CD4-positive, alpha-beta T cell treated with Interleukin-4 for 1 hour (primary cell): ENCODE data around the gene PDK2.

Experiments
- DNase-seq, 2 donors: peaks; one replicate each; pipeline ENCODE4 v3.0.0-alpha.2; 2020 to 2022

The PDK2 gene

GRCh38 chr17:50094753-50095619 is at the start of gene PDK2:
Gene PDK2 (plus strand): TSS chr17:50095351. CDS start chr17:50095436, 85 bp downstream.
- peak; percentile 97 for DNase-seq

GRCh38 chr17:50046179-50046578 is 49.0 kb upstream of the PDK2 start:
- no peak for DNase-seq

- DNase-seq: no peak
These were observed 48.5 kb upstream of the PDK2 start for GRCh38 chr17:50046667-50047066.

GRCh38 chr17:50047083-50047482 is 48.1 kb upstream of the PDK2 start:
- no peak for DNase-seq

DNA sequence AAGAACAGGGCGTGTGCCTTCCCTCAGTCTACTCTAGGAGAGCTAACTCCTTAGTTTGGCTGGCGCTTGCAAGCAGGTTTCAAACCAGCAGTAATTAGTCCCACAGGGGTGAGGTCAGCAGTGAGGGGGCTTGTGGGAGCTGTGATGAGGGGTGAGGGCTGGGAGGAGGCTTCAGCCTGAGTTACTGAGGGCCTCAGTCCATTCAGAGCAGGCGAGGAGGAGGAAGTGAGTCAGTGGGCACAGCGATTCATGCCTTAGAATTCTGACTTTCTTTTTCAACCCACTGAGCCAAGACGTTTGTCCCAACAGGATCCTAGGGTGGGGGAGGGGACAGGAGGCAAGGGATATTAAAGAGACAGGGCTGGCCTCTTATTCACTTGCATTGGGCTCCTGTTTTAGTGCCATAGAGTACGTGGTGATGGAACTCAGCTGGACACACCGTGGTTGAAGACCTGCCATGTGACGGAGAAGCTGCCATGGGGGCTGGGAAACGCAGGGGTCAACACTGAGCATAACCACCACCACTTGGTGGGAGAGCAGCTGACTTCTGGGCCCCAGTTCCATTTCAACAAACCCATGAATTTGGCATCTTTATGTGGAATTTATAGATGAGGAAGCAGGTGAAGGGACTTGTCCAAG is 47.5 kb upstream of the PDK2 start:
- DNase-seq: no peak

DNA sequence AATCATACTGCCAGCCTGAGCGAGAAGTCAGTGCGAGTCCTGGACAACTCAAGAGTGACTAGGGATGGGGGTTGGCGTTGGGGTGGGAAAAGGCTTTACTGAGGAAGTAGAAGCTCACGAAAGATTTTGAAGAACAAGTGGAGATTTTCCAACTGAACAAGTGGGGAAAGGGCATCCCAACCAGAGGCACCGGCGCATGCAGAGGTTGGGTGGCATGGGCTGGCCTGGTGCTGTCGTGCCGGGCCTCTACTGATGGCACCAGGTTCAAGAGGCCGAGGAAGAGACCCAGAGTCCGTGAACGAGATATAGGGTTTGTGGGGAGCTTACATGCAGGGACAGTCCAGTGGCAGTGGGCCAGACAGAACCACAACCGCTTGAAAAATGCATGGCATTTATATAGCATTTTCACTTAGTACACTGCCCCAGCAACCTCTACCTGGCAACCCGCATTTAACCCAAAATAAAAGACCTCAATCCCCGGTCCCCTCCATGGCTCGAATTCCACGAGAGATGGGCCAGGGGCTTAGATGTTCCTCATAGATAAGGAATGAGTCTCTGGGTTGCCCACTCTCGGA is 46.9 kb upstream of the PDK2 start:
- no peak for DNase-seq

DNA sequence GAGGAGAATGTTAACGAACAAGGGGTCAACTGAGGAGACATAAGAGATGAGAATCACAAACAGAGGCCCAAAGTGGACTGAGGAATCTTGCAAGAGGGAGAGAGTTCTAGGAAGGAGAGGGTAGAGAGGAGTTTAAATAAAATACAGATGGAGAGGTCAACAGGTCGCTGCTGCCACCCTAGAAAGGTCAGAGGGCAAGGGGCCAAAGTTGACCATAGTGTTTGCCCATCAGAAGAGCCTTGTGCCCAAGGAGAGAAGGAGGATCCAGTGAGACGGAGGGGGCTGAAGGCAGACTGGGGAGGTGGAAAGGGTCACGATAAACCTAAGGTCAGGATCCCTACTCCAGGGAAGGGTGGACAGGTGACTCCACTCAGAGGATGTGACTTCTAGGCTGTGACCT is 46.2 kb upstream of the PDK2 start:
- DNase-seq: no peak

GRCh38 chr17:50049636-50050035 is 45.5 kb upstream of the PDK2 start:
- DNase-seq: no peak

GRCh38 chr17:50050431-50051032 is 44.6 kb upstream of the PDK2 start:
- DNase-seq: no peak

DNA sequence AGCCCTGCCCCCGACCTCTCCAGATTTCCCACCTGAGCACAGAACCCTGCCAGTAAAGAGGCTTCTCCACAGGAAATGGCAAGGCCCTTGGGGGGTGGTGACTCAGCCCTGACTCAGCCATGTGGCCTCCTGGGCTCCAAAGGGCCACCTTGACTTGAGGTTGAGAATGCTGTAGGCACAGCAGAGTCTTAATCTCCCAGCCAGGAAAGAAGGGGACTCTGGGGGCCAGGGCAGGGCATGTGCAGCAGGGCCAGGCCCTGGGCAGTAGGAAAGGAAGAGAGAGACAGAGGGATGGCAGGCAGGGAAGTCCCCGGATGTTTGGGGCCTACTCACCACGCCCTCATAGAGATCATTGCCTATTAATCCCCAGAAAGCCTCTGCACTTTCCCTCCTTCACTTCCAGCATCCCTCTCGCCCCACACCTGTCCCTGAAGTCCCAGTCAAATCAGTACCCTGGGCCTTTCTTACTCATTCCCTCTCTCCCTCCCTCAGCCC is 44.0 kb upstream of the PDK2 start:
- DNase-seq: no peak

DNA sequence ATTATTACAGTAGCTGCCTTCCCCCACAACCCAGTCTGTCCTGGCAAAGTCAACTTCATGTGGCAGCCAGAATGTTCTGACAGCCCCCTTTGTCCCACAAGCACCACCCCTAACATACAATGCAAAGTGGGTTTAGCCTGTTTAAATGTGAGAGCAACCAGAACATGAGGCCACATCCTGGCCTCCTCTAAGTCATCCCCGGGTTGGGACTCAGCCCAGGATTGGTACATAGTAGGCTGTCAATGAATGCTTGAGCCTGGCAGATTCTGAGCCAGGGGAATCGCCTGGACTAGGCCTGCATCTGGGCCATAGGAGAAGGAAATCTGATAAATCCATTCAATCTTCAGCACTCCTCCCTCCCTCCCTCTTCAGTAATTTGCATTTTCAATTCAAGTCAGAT is 43.5 kb upstream of the PDK2 start:
- DNase-seq: no peak

GRCh38 chr17:50052241-50052796 is 42.8 kb upstream of the PDK2 start:
- DNase-seq: no peak

GRCh38 chr17:50052822-50053653 is 42.1 kb upstream of the PDK2 start:
- DNase-seq: no peak

DNA sequence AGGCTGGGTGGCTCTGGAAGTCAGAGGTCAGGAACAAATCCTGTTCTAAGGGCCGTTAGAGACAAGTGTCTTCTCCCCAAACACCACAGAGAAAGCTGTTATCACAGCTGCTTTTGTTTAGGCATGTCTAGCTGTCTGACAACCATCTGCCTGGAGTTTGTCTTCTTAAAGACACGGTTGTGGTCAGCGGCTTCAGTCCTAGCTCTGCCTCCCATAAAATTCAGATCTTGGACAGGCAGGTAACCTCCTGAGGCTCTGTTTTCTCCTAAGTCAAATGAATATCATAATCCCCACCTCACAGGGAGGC is 41.5 kb upstream of the PDK2 start:
- DNase-seq: no peak

- DNase-seq: peak; percentile 19 to 37
These were observed 40.1 kb upstream of the PDK2 start for GRCh38 chr17:50055055-50055425.

DNA sequence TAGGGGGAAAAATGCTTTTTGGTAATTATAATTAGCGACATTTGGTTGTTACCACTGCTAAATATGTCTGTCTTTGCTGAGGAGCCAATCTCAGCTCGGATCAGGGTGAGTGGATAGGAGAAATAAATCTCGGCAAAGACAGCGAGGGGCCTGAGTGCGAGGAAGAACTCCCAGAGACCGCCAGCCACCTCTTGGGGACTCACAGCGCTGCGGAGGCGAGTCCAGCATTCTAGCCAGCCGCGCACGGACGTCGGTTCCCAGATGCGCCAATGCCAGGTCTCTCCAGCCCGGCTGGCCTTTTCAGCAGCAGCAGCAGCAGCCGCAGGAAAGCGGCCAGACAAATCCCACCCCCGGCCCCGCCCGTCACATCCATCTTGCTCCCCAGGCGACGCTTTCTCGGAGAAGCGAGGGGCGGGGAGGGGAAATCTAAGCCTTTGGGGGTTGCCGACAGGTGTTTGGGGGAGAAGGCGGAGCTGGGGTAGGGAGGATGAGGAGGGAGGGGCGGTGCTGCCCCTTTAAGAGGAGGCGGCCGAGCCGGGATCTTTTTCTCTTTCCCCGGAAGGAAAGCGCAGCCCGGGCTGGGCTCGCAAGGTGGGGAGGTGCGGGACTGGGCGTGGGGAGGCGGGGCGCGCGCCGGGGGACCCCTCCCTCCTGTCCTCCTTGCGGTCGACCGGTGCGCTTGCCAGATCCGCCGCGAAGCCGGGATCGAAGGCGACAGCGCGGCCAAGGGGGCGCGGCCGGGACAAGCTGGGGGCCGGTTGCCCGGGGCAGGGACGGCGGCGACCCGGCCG is 39.5 kb upstream of the PDK2 start, which contains the start of gene ITGA3:
ITGA3 (plus strand) TSS at position 685 of the 791 bp plus-strand sequence. CDS start 330 bp downstream, outside the sequence.
- peak; percentile 33 to 73 for DNase-seq

- peak; percentile 41 to 56 for DNase-seq
These were observed 38.8 kb upstream of the PDK2 start for GRCh38 chr17:50056217-50056960.

GRCh38 chr17:50056961-50057330 is 38.2 kb upstream of the PDK2 start:
- DNase-seq: no peak

- no peak for DNase-seq
These were observed 37.6 kb upstream of the PDK2 start for GRCh38 chr17:50057521-50057991.

DNA sequence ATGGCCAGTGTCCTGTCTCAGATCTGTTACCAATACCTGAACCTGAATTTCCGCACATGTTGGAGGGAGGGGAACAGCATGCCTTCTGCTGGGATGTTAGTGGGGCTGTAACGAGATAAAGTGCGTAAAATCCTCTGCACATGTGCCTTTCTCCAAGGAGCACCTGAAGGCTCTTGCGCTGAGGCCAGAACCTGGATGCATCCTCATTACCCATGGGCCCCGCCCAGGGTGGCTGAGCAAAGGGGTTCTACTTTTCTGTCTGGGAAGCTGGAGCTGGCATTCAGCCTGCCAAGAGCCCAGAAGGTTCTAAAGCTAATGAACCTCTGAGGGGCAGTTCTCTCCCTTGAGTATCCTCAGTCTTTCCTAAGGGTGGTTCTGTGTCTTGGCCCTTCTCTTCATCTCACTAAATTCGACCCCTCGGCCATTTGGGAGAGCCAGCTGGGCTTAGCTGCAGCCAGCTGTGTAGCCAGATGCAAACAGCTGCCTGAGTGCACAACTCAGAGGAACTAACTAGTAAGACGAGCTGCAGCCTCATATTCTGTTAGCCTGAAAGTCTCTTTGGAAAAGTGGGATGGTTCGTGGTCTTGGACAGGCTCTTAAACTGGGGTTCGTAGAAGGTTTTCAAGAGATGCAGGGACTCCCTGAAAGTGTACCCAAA is 36.7 kb upstream of the PDK2 start:
- no peak for DNase-seq
